ENCODE measurements around the gene NDUFS5.

The NDUFS5 gene

DNA sequence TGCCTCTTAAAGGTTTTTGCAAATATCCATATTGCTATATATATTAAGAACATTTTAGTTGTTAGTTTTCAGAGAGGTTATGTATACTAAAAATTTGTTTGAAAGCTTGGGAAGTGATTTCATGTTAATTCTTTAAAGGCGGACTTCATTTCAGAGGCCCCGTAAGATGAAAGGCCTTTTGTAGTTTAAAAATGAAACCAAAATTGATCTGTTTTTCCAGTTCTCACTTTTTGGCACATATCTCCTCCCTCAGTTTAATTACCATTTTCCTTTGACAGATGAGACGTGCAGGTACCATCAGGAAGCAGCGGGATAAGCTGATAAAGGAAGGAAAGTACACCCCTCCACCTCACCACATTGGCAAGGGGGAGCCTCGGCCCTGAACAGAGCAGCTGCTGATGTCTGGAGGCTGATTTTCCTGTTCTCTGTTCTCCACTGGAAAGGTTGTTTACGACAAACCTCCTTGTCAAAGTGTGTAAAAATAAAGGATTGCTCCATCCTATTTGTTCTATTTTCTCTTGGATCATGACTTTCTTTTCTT, 8.0 kb downstream of the NDUFS5 start:
- TF ChIP-seq ZFP30 (CRISPR knock-in tag; IDR thresholded peaks at IDR 0.05) (no peak), ISL1 (CRISPR knock-in tag; IDR thresholded peaks at IDR 0.05) (no peak), RARB (CRISPR knock-in tag; IDR thresholded peaks at IDR 0.05) (no peak), ZC3H10 (CRISPR knock-in tag; IDR thresholded peaks at IDR 0.05) (no peak), ZNF8 (CRISPR knock-in tag; IDR thresholded peaks at IDR 0.05) (no peak), PPARA (CRISPR knock-in tag; IDR thresholded peaks at IDR 0.05; ENCODE audit: borderline replicate concordance) (no peak), GLIS3 (CRISPR knock-in tag; IDR thresholded peaks at IDR 0.05) (no peak), OSR1 (CRISPR knock-in tag; IDR thresholded peaks at IDR 0.05) (no peak), ZNF565 (CRISPR knock-in tag; conservative IDR thresholded peaks at IDR 0.05; ENCODE audit: low read depth) (no peak), CSDC2 (CRISPR knock-in tag; IDR thresholded peaks at IDR 0.05) (no peak), TCF4 (CRISPR knock-in tag; IDR thresholded peaks at IDR 0.05; ENCODE audit: borderline replicate concordance) (no peak)
- TF ChIP-seq, protein P1, sequence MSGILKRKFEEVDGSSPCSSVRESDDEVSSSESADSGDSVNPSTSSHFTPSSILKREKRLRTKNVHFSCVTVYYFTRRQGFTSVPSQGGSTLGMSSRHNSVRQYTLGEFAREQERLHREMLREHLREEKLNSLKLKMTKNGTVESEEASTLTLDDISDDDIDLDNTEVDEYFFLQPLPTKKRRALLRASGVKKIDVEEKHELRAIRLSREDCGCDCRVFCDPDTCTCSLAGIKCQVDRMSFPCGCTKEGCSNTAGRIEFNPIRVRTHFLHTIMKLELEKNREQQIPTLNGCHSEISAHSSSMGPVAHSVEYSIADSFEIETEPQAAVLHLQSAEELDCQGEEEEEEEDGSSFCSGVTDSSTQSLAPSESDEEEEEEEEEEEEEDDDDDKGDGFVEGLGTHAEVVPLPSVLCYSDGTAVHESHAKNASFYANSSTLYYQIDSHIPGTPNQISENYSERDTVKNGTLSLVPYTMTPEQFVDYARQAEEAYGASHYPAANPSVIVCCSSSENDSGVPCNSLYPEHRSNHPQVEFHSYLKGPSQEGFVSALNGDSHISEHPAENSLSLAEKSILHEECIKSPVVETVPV (CRISPR knock-in tag; IDR thresholded peaks at IDR 0.05), result no peak
- TF ChIP-seq, protein P2, sequence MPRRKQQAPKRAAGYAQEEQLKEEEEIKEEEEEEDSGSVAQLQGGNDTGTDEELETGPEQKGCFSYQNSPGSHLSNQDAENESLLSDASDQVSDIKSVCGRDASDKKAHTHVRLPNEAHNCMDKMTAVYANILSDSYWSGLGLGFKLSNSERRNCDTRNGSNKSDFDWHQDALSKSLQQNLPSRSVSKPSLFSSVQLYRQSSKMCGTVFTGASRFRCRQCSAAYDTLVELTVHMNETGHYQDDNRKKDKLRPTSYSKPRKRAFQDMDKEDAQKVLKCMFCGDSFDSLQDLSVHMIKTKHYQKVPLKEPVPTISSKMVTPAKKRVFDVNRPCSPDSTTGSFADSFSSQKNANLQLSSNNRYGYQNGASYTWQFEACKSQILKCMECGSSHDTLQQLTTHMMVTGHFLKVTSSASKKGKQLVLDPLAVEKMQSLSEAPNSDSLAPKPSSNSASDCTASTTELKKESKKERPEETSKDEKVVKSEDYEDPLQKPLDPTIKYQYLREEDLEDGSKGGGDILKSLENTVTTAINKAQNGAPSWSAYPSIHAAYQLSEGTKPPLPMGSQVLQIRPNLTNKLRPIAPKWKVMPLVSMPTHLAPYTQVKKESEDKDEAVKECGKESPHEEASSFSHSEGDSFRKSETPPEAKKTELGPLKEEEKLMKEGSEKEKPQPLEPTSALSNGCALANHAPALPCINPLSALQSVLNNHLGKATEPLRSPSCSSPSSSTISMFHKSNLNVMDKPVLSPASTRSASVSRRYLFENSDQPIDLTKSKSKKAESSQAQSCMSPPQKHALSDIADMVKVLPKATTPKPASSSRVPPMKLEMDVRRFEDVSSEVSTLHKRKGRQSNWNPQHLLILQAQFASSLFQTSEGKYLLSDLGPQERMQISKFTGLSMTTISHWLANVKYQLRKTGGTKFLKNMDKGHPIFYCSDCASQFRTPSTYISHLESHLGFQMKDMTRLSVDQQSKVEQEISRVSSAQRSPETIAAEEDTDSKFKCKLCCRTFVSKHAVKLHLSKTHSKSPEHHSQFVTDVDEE (CRISPR knock-in tag; IDR thresholded peaks at IDR 0.05), result no peak
- no peak for ATAC-seq

DNA sequence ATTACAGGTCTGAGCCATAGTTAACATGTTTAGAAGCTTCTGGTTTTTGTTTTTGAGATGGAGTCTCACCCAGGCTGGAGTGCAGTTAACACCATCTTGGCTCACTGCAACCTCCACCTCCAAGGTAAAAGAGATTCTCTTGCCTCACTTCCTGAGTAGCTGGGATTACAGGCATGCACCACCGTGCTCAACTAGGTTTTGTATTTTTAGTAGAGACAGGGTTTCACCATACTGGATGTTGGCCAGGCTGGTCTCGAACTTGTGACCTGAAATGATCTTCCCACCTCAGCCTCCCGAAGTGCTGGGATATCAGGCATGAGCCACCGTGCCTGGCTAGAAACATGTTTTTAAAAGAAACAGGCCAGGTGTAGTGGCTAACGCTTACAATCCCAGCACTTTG, 10.5 kb downstream of the NDUFS5 start:
- TF ChIP-seq BACH2 (CRISPR knock-in tag; IDR thresholded peaks at IDR 0.05; ENCODE audit: borderline replicate concordance), result no peak
- TF ChIP-seq SNAI2 (CRISPR knock-in tag; IDR thresholded peaks at IDR 0.05), result no peak
- no peak for TF ChIP-seq GLIS3 (CRISPR knock-in tag; IDR thresholded peaks at IDR 0.05)
- TF ChIP-seq PPARA (CRISPR knock-in tag; IDR thresholded peaks at IDR 0.05; ENCODE audit: borderline replicate concordance), result no peak
- no peak for TF ChIP-seq ZNF70 (CRISPR knock-in tag; IDR thresholded peaks at IDR 0.05)
- no peak for TF ChIP-seq ZFP3 (CRISPR knock-in tag; IDR thresholded peaks at IDR 0.05)
- no peak for TF ChIP-seq ESRRG (CRISPR knock-in tag; IDR thresholded peaks at IDR 0.05)
- no peak for TF ChIP-seq CSDC2 (CRISPR knock-in tag; IDR thresholded peaks at IDR 0.05)
- TF ChIP-seq, protein P3, sequence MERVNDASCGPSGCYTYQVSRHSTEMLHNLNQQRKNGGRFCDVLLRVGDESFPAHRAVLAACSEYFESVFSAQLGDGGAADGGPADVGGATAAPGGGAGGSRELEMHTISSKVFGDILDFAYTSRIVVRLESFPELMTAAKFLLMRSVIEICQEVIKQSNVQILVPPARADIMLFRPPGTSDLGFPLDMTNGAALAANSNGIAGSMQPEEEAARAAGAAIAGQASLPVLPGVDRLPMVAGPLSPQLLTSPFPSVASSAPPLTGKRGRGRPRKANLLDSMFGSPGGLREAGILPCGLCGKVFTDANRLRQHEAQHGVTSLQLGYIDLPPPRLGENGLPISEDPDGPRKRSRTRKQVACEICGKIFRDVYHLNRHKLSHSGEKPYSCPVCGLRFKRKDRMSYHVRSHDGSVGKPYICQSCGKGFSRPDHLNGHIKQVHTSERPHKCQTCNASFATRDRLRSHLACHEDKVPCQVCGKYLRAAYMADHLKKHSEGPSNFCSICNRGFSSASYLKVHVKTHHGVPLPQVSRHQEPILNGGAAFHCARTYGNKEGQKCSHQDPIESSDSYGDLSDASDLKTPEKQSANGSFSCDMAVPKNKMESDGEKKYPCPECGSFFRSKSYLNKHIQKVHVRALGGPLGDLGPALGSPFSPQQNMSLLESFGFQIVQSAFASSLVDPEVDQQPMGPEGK (CRISPR knock-in tag; IDR thresholded peaks at IDR 0.05; ENCODE audit: borderline replicate concordance), result no peak
- TF ChIP-seq, protein P1 (CRISPR knock-in tag; IDR thresholded peaks at IDR 0.05), result no peak
- no peak for TF ChIP-seq ARNTL (CRISPR knock-in tag; IDR thresholded peaks at IDR 0.05; ENCODE audit: borderline replicate concordance, low read depth)
- no peak for ATAC-seq

DNA sequence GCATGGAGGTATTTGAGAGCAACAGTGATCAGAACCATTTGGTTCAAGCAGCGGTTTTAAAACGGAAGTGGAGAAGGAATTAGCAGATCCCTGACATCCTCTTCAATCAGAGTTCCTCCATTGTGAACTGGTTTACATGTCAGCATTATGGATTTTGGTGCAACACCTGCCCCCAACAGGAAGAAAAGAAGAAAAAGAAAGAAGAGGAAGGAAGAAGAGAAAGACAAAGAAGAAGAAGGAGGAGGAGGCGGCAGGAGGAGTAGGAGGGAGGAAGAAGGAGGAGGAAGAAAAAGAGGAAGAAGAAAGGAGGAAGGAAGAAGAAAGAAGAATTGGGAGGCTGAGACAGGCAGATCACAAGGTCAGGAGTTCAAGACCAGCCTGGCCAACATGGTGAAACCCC, 17.4 kb downstream of the NDUFS5 start:
- TF ChIP-seq RARB (CRISPR knock-in tag; IDR thresholded peaks at IDR 0.05) (no peak), GLIS3 (CRISPR knock-in tag; IDR thresholded peaks at IDR 0.05) (no peak), ZFP3 (CRISPR knock-in tag; IDR thresholded peaks at IDR 0.05) (no peak)
- ATAC-seq, result no peak

DNA sequence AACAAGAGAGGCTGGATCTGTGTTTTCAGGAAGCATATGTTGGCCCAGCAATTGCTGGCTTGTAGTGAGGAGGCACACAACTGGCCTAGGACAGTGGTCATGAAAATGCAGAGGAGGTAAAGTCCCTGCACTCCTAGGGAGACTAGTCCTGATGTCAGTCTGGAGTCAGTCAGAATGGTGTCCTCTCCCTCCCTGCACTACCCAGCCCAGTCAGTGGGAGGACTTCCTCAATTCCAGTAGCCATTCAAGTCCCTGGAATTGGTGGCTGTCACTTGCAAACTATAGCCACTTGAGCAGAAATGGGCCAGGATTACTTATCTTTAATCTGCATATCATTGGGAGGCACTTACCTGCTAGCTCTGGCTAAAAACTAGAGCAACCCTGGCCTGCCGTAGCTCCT, 18.6 kb downstream of the NDUFS5 start:
- no peak for TF ChIP-seq ARNTL (CRISPR knock-in tag; IDR thresholded peaks at IDR 0.05; ENCODE audit: borderline replicate concordance, low read depth)
- no peak for ATAC-seq

DNA sequence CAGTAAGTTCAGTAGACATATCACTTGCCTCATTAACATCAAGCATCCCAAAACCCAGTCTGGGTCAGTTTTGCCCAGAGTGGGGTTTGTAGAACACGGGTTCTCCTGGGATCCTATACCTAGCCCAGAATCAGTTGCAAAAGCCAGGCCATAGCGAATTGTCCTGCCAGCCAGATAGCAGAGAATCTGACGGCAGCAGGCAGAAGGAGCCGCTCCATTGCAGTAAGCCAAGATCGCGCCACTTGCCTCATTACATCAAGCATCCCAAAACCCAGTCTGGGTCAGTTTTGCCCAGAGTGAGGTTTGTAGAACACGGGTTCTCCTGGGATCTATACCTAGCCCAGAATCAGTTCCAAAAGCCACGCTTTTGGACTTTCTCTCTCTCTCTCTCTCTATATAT, 19.1 kb downstream of the NDUFS5 start:
- no peak for TF ChIP-seq RARB (CRISPR knock-in tag; IDR thresholded peaks at IDR 0.05)
- no peak for ATAC-seq

Data from SK-N-SH treated with all-trans-retinoic acid at 6 μM for 48 hours (cell line).